Gastroesophageal sphincter (tissue), 3 donors: ENCODE data around the gene ABR.

Experiments
- POLR2A ChIP-seq, 2 donors: fragments of 450-650 bp; IDR thresholded peaks; one replicate each; pipeline ENCODE4 v1.6.1; 2017; ENCODE audit warnings: antibody characterized with exemption in 2 of 2, mild to moderate bottlenecking in 2 of 2, moderate library complexity in 1 of 2
- TF ChIP-seq, protein P1 (sequence below), 4 experiments: fragments of 200-600 bp in 2 of 4; fragments of 450-650 bp in 2 of 4; sonication (generic) in 1 of 4; IDR thresholded peaks; one replicate each; pipeline ENCODE4 v1.5.1; 2017 to 2019; ENCODE audit warnings: antibody characterized with exemption in 4 of 4, mild to moderate bottlenecking in 2 of 4, moderate library complexity in 2 of 4

DNA sequence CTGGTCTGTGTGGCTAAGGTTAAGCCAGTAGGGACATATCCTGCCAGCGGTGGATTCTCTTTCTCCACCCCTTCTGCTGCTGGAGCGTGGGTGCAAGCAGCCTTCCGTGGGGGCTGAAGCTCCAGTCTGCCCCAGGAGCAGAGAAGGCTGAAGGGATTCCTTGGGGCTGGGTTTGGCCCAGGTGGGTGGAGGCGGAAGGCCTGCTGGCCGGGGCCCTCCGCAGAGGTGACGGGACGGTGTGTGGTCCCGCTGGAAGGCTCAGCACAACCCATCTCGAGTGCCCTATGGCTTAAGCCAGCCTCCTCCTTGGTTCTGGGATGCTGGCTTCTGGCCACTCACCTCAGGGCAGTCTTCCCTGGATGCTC lies 169.7 kb downstream of the ABR start:
- TF ChIP-seq, protein P1, sequence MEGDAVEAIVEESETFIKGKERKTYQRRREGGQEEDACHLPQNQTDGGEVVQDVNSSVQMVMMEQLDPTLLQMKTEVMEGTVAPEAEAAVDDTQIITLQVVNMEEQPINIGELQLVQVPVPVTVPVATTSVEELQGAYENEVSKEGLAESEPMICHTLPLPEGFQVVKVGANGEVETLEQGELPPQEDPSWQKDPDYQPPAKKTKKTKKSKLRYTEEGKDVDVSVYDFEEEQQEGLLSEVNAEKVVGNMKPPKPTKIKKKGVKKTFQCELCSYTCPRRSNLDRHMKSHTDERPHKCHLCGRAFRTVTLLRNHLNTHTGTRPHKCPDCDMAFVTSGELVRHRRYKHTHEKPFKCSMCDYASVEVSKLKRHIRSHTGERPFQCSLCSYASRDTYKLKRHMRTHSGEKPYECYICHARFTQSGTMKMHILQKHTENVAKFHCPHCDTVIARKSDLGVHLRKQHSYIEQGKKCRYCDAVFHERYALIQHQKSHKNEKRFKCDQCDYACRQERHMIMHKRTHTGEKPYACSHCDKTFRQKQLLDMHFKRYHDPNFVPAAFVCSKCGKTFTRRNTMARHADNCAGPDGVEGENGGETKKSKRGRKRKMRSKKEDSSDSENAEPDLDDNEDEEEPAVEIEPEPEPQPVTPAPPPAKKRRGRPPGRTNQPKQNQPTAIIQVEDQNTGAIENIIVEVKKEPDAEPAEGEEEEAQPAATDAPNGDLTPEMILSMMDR (IDR thresholded peaks at IDR 0.05), result no peak
- no peak for TF ChIP-seq POLR2A (IDR thresholded peaks at IDR 0.05)
